EH (cell line): Measurements from ENCODE around the gene NECTIN3.

Experiments used
- DNase-seq: peaks from one replicate; pipeline ENCODE4 v3.0.0-alpha.2; 2015; ENCODE audit warnings: low read depth

Gene NECTIN3

GRCh38 chr3:111200027-111200426, 128.4 kb downstream of the NECTIN3 start:
- peak; percentile 60 for DNase-seq

GRCh38 chr3:111210003-111210711, 138.5 kb downstream of the NECTIN3 start:
- DNase-seq: peak; percentile 97

- peak; percentile 51 for DNase-seq
Measured at GRCh38 chr3:111210866-111211564, 139.4 kb downstream of the NECTIN3 start.

- DNase-seq: no peak
Measured at GRCh38 chr3:111212511-111212910, 140.9 kb downstream of the NECTIN3 start.

GRCh38 chr3:111215481-111215880, 143.9 kb downstream of the NECTIN3 start:
- DNase-seq: peak; percentile 86

- no peak for DNase-seq
Measured at GRCh38 chr3:111218615-111219014, 147.0 kb downstream of the NECTIN3 start.

GRCh38 chr3:111227216-111227615, 155.6 kb downstream of the NECTIN3 start:
- DNase-seq: peak; percentile 91

GRCh38 chr3:111229301-111229700, 157.7 kb downstream of the NECTIN3 start:
- DNase-seq: no peak

GRCh38 chr3:111236836-111237713, 165.5 kb downstream of the NECTIN3 start:
- peak; percentile 88 for DNase-seq

- DNase-seq: peak; percentile 68
Measured at GRCh38 chr3:111237946-111238345, 166.3 kb downstream of the NECTIN3 start.

GRCh38 chr3:111238885-111239284, 167.3 kb downstream of the NECTIN3 start:
- DNase-seq: no peak

- DNase-seq: no peak
Measured at GRCh38 chr3:111241960-111242359, 170.3 kb downstream of the NECTIN3 start.
